Glutamatergic neuron (in vitro differentiated cells): ENCODE results near the gene HTRA2. TPM values are rescaled to one million over a fixed set of nuclear protein-coding genes. Genes with fewer than 3 reads are reported as not detected.

Experiments
- DNase-seq: peaks from one replicate; pipeline ENCODE4 v3.0.0; 2022
- H3K27ac Mint-ChIP-seq: one replicate; pipeline ENCODE4 v1.8.0; 2020; ENCODE audit warnings: mild to moderate bottlenecking, mixed read lengths, inconsistent platforms; ENCODE audit not compliant: unreplicated experiment
- H3K27me3 Mint-ChIP-seq: one replicate; pipeline ENCODE4 v1.8.0; 2020; ENCODE audit warnings: mild to moderate bottlenecking, moderate library complexity, mixed read lengths, inconsistent platforms; ENCODE audit not compliant: unreplicated experiment
- H3K36me3 Mint-ChIP-seq: one replicate; pipeline ENCODE4 v1.8.0; 2020; ENCODE audit warnings: mild to moderate bottlenecking, mixed read lengths, inconsistent platforms; ENCODE audit not compliant: unreplicated experiment
- H3K4me1 Mint-ChIP-seq: one replicate; pipeline ENCODE4 v1.8.0; 2020; ENCODE audit warnings: mild to moderate bottlenecking, low read depth, mixed read lengths, inconsistent platforms; ENCODE audit not compliant: unreplicated experiment
- H3K4me3 Mint-ChIP-seq: one replicate; pipeline ENCODE4 v1.8.0; 2020; ENCODE audit warnings: mild to moderate bottlenecking, mixed read lengths, inconsistent platforms; ENCODE audit not compliant: unreplicated experiment
- H3K9me3 Mint-ChIP-seq: one replicate; pipeline ENCODE4 v1.8.0; 2020; ENCODE audit warnings: mild to moderate bottlenecking, moderate library complexity, mixed read lengths, inconsistent platforms; ENCODE audit not compliant: unreplicated experiment
- CTCF ChIP-seq: fragments of 200-600 bp; sonication (generic); IDR thresholded peaks from one replicate; pipeline ENCODE4 v1.5.0; 2021; ENCODE audit not compliant: partially characterized antibody, unreplicated experiment
- total RNA-seq: library from RNA; stranded (reverse); fragmentation: NEBNext Ultra II Directional; extraction: Animal tissue kit (Norgen Biotek cat#: 25700); gene quantifications from one replicate; pipeline ENCODE4 v1.2.1, GENCODE V29; 2021; ENCODE audit not compliant: unreplicated experiment

The HTRA2 gene
- total RNA-seq, 1 donor from 2014 or later: 46.7 TPM

GRCh38 chr2:74486141-74486540, 43.6 kb upstream of the HTRA2 start:
- no peaks in the 10 kb centered on the region for H3K4me1 Mint-ChIP-seq
- H3K4me3 Mint-ChIP-seq: no peak overlapping the region
- no peaks in the 10 kb centered on the region for H3K36me3 Mint-ChIP-seq
- no peak overlapping the region for H3K27ac Mint-ChIP-seq
- DNase-seq: no peak
- peaks cover 7% of the 10 kb centered on the region for H3K9me3 Mint-ChIP-seq
- no peak for TF ChIP-seq CTCF
- H3K27me3 Mint-ChIP-seq: peaks cover 14% of the 10 kb centered on the region

GRCh38 chr2:74488643-74489481, 40.9 kb upstream of the HTRA2 start:
- Mint-ChIP-seq H3K4me3 (peak overlapping the region; percentile 53), H3K36me3 (no peaks in the 10 kb centered on the region), H3K9me3 (peaks cover 1% of the 10 kb centered on the region), H3K4me1 (no peaks in the 10 kb centered on the region), H3K27ac (no peak overlapping the region), H3K27me3 (peaks cover 5% of the 10 kb centered on the region)
- no peak for TF ChIP-seq CTCF
- no peak for DNase-seq

- H3K27me3 Mint-ChIP-seq: peaks cover 5% of the 10 kb centered on the region
- no peaks in the 10 kb centered on the region for H3K4me1 Mint-ChIP-seq
- peaks cover 2% of the 10 kb centered on the region for H3K9me3 Mint-ChIP-seq
- no peak overlapping the region for H3K27ac Mint-ChIP-seq
- no peaks in the 10 kb centered on the region for H3K36me3 Mint-ChIP-seq
- no peak for DNase-seq
- no peak overlapping the region for H3K4me3 Mint-ChIP-seq
- no peak for TF ChIP-seq CTCF
Observed at GRCh38 chr2:74489906-74490305, 39.8 kb upstream of the HTRA2 start.

GRCh38 chr2:74491648-74492544, 37.8 kb upstream of the HTRA2 start:
- H3K36me3 Mint-ChIP-seq: peaks cover 8% of the 10 kb centered on the region
- H3K4me1 Mint-ChIP-seq: no peaks in the 10 kb centered on the region
- no peak overlapping the region for H3K27ac Mint-ChIP-seq
- TF ChIP-seq CTCF: no peak
- no peak for DNase-seq
- H3K27me3 Mint-ChIP-seq: peaks cover 2% of the 10 kb centered on the region
- H3K9me3 Mint-ChIP-seq: peaks cover 2% of the 10 kb centered on the region
- no peak overlapping the region for H3K4me3 Mint-ChIP-seq
